ENCODE data around the gene GINS2. TPM values are rescaled to one million over a fixed set of nuclear protein-coding genes. Genes with fewer than 3 reads are reported as not detected.

Gene GINS2
- polyA plus RNA-seq, 3 donors: 17.2 to 20.9 (median 20.2) TPM

GRCh38 chr16:85628645-85629044 lies 60.1 kb downstream of the GINS2 start:
- DNase-seq: no peak

- no peak for DNase-seq
Measured at GRCh38 chr16:85628265-85628556, 60.5 kb downstream of the GINS2 start.

GRCh38 chr16:85627526-85628264 lies 61.1 kb downstream of the GINS2 start:
- no peak for DNase-seq

- no peak for DNase-seq
Measured at GRCh38 chr16:85627089-85627488, 61.7 kb downstream of the GINS2 start.

Other genes with a start within 250 kb of the GINS2 start
- gene GSE1, start 75.6 kb downstream of the GINS2 start, polyA plus RNA-seq (ENCODE audit: insufficient read length in 3 of 3): 10 to 100 TPM; 66.7 to 81.1 (median 76.1) TPM
- 1 to 10 TPM; 4.1 to 4.9 (median 4.9) TPM for gene C16orf74, start 62.1 kb upstream of the GINS2 start, polyA plus RNA-seq (ENCODE audit: insufficient read length in 3 of 3)
- gene EMC8, start 110.6 kb upstream of the GINS2 start, polyA plus RNA-seq (ENCODE audit: insufficient read length in 3 of 3): 10 to 100 TPM; 34.0 to 34.9 (median 34.0) TPM
- 100 to 1,000 TPM; 342 to 452 (median 397) TPM for gene COX4I1, start 110.7 kb upstream of the GINS2 start, polyA plus RNA-seq (ENCODE audit: insufficient read length in 3 of 3)
- 1 to 10 TPM; 3.7 to 6.2 (median 4.3) TPM for gene IRF8, start 210.2 kb upstream of the GINS2 start, polyA plus RNA-seq (ENCODE audit: insufficient read length in 3 of 3)

Measured in renal pelvis (tissue), 4 donors.